ENCODE results near the gene PYM1.

The PYM1 gene

GRCh38 chr12:55927588-55928502, at the start of gene PYM1:
TSS of gene PYM1 (minus strand) at chr12:55927894. CDS start at chr12:55927761, 133 bp downstream.
- DNase-seq: peak; percentile 76

GRCh38 chr12:55974308-55974730, 46.6 kb upstream of the PYM1 start:
- DNase-seq: peak; percentile 33

GRCh38 chr12:55973599-55974307, 46.1 kb upstream of the PYM1 start, which contains the start of gene RAB5B:
TSS of gene RAB5B (plus strand) at chr12:55974078. CDS start at chr12:55986961, 12,883 bp downstream.
- peak; percentile 100 for DNase-seq

GRCh38 chr12:55972911-55973598, 45.4 kb upstream of the PYM1 start:
- DNase-seq: no peak

- DNase-seq: no peak
Observed at GRCh38 chr12:55972456-55972855, 44.8 kb upstream of the PYM1 start.

- DNase-seq: no peak
Observed at GRCh38 chr12:55972042-55972441, 44.3 kb upstream of the PYM1 start.

GRCh38 chr12:55970775-55971174, 43.1 kb upstream of the PYM1 start:
- DNase-seq: no peak

- DNase-seq: no peak
Observed at GRCh38 chr12:55969356-55969755, 41.7 kb upstream of the PYM1 start.

- peak; percentile 72 for DNase-seq
Observed at GRCh38 chr12:55966408-55967281, 39.0 kb upstream of the PYM1 start, which contains the start of gene CDK2. TSS of gene CDK2 (plus strand) at chr12:55966830. CDS start at chr12:55967009, 179 bp downstream.

GRCh38 chr12:55965941-55966407, 38.3 kb upstream of the PYM1 start, which contains the start of gene PMEL:
TSS of gene PMEL (minus strand) at chr12:55966042. CDS start at chr12:55966011, 31 bp downstream.
- DNase-seq: no peak

- no peak for DNase-seq
Observed at GRCh38 chr12:55965240-55965639, 37.5 kb upstream of the PYM1 start.

GRCh38 chr12:55963760-55964159, 36.1 kb upstream of the PYM1 start:
- DNase-seq: no peak

- no peak for DNase-seq
Observed at GRCh38 chr12:55957106-55957859, 29.6 kb upstream of the PYM1 start.

- no peak for DNase-seq
Observed at GRCh38 chr12:55955800-55956508, 28.3 kb upstream of the PYM1 start.

GRCh38 chr12:55955344-55955743, 27.6 kb upstream of the PYM1 start:
- no peak for DNase-seq

- no peak for DNase-seq
Observed at GRCh38 chr12:55946553-55946952, 18.9 kb upstream of the PYM1 start.

- no peak for DNase-seq
Observed at GRCh38 chr12:55942577-55943136, 15.0 kb upstream of the PYM1 start.

GRCh38 chr12:55942055-55942454, 14.4 kb upstream of the PYM1 start:
- DNase-seq: no peak

GRCh38 chr12:55940065-55940732, 12.5 kb upstream of the PYM1 start:
- DNase-seq: peak; percentile 74

All from NCI-H2171 treated with DMSO at 0.1 percent for 48 hours (cell line).